H1 (cell line): Measurements from ENCODE around the gene ADK. TPM values are rescaled to one million over a fixed set of nuclear protein-coding genes. Genes with fewer than 3 reads are reported as not detected.

Experiments used
- CTCF ChIA-PET: fragments of 300-600 bp; sonication (Branson Sonifier 250); formaldehyde crosslinking; loops from one replicate; lab custom pipeline; 2021; ENCODE audit not compliant: partially characterized antibody; lab: Charles Lee
- POLR2A ChIA-PET: fragments of 300-600 bp; sonication (Branson Sonifier 250); formaldehyde crosslinking; loops from one replicate; lab custom pipeline; 2021; ENCODE audit warnings: inconsistent platforms; ENCODE audit not compliant: partially characterized antibody; lab: Charles Lee
- DNase-seq, 2 experiments: peaks; one replicate each; pipeline versions ENCODE4 v3.0.0 to v3.0.0-alpha.2; 2010 to 2022; ENCODE audit warnings: low spot score in 2 of 2, low read depth in 1 of 2, mixed read lengths in 1 of 2
- FAIRE-seq: peaks from 2 replicates; lab custom pipeline; 2011; peaks lifted over from hg19 to GRCh38; lab: Jason Lieb, UNC
- H2AFZ ChIP-seq: 2 replicates; pipeline ENCODE4 v1.8.1; 2012; ENCODE audit warnings: low read length, inconsistent platforms
- H2AK5ac ChIP-seq: 2 replicates; pipeline ENCODE4 v1.6.1; 2013; ENCODE audit warnings: low read depth, low read length
- H2BK120ac ChIP-seq: replicated peaks from 2 replicates; pipeline ENCODE3; 2013; ENCODE audit warnings: low read depth, low read length, inconsistent platforms
- H2BK12ac ChIP-seq: 2 replicates; pipeline ENCODE4 v1.6.1; 2013; ENCODE audit warnings: low read depth, low read length
- H2BK15ac ChIP-seq: 2 replicates; pipeline ENCODE4 v1.6.1; 2013; ENCODE audit warnings: low read length
- H2BK20ac ChIP-seq: 2 replicates; pipeline ENCODE4 v1.6.1; 2013; ENCODE audit warnings: low read length
- H2BK5ac ChIP-seq: 2 replicates; pipeline ENCODE4 v1.6.1; 2013; ENCODE audit warnings: low read depth, low read length
- H3K14ac ChIP-seq: 2 replicates; pipeline ENCODE4 v1.6.1; 2013; ENCODE audit warnings: inconsistent platforms; ENCODE audit not compliant: insufficient read length
- H3K18ac ChIP-seq: 2 replicates; pipeline ENCODE4 v1.6.1; 2013; ENCODE audit warnings: low read length; ENCODE audit errors: extremely low read depth
- H3K23ac ChIP-seq: 2 replicates; pipeline ENCODE4 v1.6.1; 2013; ENCODE audit warnings: inconsistent platforms; ENCODE audit not compliant: insufficient read length
- H3K23me2 ChIP-seq: 2 replicates; pipeline ENCODE4 v1.6.1; 2013; ENCODE audit warnings: low read depth, low read length
- H3K27ac ChIP-seq: 2 replicates; pipeline ENCODE4 v1.6.1; 2011; ENCODE audit warnings: low read depth, low read length, inconsistent platforms
- H3K27me3 ChIP-seq, 4 experiments: replicated peaks in 1 of 4; 1 replicate in 1 of 4; 2 replicates in 3 of 4; pipeline versions ENCODE4 v1.6.1 to v1.8.1; 2011 to 2013; ENCODE audit warnings: low read length in 3 of 4, mild to moderate bottlenecking in 3 of 4, inconsistent platforms in 2 of 4, mixed read lengths in 2 of 4, moderate library complexity in 1 of 4; ENCODE audit not compliant: control insufficient read depth in 3 of 4, insufficient read depth in 3 of 4; ENCODE audit errors: extremely low read depth in 1 of 4
- H3K36me3 ChIP-seq, 4 experiments: 2 replicates each; pipeline versions ENCODE4 v1.6.1 to v1.8.1; 2011 to 2013; ENCODE audit warnings: mild to moderate bottlenecking in 4 of 4, low read length in 3 of 4, moderate library complexity in 2 of 4, control low read depth in 1 of 4, inconsistent platforms in 1 of 4; ENCODE audit not compliant: insufficient read depth in 4 of 4, control insufficient read depth in 2 of 4
- H3K4ac ChIP-seq: replicated peaks from 2 replicates; pipeline ENCODE3; 2013; ENCODE audit warnings: low read length, low read depth, mixed read lengths, inconsistent platforms; ENCODE audit not compliant: insufficient read length
- H3K4me1 ChIP-seq, 4 experiments: replicated peaks in 1 of 4; 1 replicate in 1 of 4; 2 replicates in 3 of 4; pipeline versions ENCODE4 v1.6.1 to v1.8.1; 2011 to 2013; ENCODE audit warnings: low read length in 3 of 4, inconsistent platforms in 2 of 4, mixed read lengths in 1 of 4; ENCODE audit not compliant: insufficient read depth in 4 of 4, control insufficient read depth in 3 of 4
- H3K4me2 ChIP-seq, 2 experiments: 2 replicates each; pipeline versions ENCODE4 v1.6.1 to v1.8.1; 2011 to 2013; ENCODE audit warnings: low read depth in 2 of 2, low read length in 2 of 2, control low read depth in 1 of 2, inconsistent platforms in 1 of 2, mild to moderate bottlenecking in 1 of 2; ENCODE audit not compliant: insufficient read depth in 1 of 2
- H3K4me3 ChIP-seq, 4 experiments: fragments of 200-600, 300-600 bp in 1 of 4; sonication (generic), shearing (Covaris generic), sonication (Bioruptor Twin) in 1 of 4; 2 replicates each; pipeline versions ENCODE4 v1.5.1 to v1.8.1; 2011 to 2016; ENCODE audit warnings: low read length in 4 of 4, low read depth in 3 of 4, control low read depth in 2 of 4, inconsistent platforms in 2 of 4, mild to moderate bottlenecking in 2 of 4, mixed read lengths in 1 of 4, moderate library complexity in 1 of 4; ENCODE audit not compliant: insufficient read depth in 2 of 4; ENCODE audit errors: extremely low read depth in 1 of 4
- H3K56ac ChIP-seq: replicated peaks from 2 replicates; pipeline ENCODE3; 2013; ENCODE audit warnings: low read depth, mild to moderate bottlenecking, mixed read lengths, low read length, inconsistent platforms; ENCODE audit not compliant: insufficient read length
- H3K79me1 ChIP-seq: 2 replicates; pipeline ENCODE4 v1.6.1; 2013; ENCODE audit warnings: low read depth, low read length, control low read depth
- H3K79me2 ChIP-seq, 2 experiments: 2 replicates each; pipeline versions ENCODE4 v1.6.1 to v1.8.1; 2012 to 2013; ENCODE audit warnings: low read length in 2 of 2, mild to moderate bottlenecking in 2 of 2, inconsistent platforms in 1 of 2; ENCODE audit not compliant: insufficient read depth in 2 of 2, control insufficient read depth in 1 of 2
- H3K9ac ChIP-seq, 4 experiments: replicated peaks in 1 of 4; 1 replicate in 1 of 4; 2 replicates in 3 of 4; pipeline versions ENCODE4 v1.6.1 to v1.8.1; 2011 to 2013; ENCODE audit warnings: low read depth in 3 of 4, low read length in 3 of 4, control low read depth in 2 of 4, mild to moderate bottlenecking in 2 of 4, moderate library complexity in 2 of 4, inconsistent platforms in 1 of 4; ENCODE audit errors: extremely low read depth in 1 of 4
- H3K9me3 ChIP-seq, 2 experiments: 2 replicates each; pipeline versions ENCODE4 v1.6.1 to v1.8.1; 2012 to 2013; ENCODE audit warnings: mild to moderate bottlenecking in 2 of 2, moderate library complexity in 2 of 2, control low read depth in 1 of 2, inconsistent platforms in 1 of 2, low read depth in 1 of 2, low read length in 1 of 2, mixed read lengths in 1 of 2; ENCODE audit not compliant: insufficient read depth in 2 of 2
- H4K20me1 ChIP-seq, 2 experiments: replicated peaks in 1 of 2; 2 replicates each; pipeline versions ENCODE3 to v1.8.1; 2011 to 2013; ENCODE audit warnings: inconsistent platforms in 2 of 2, low read length in 2 of 2, mild to moderate bottlenecking in 1 of 2; ENCODE audit not compliant: insufficient read depth in 2 of 2, control insufficient read depth in 1 of 2
- H4K5ac ChIP-seq: 2 replicates; pipeline ENCODE4 v1.6.1; 2013; ENCODE audit warnings: low read length, low read depth, mixed read lengths, inconsistent platforms; ENCODE audit not compliant: insufficient read length
- H4K8ac ChIP-seq: 2 replicates; pipeline ENCODE4 v1.8.0; 2013; ENCODE audit warnings: mild to moderate bottlenecking, moderate library complexity, low read length, inconsistent platforms; ENCODE audit not compliant: insufficient read depth; ENCODE audit errors: extremely low read depth
- H4K91ac ChIP-seq: replicated peaks from 2 replicates; pipeline ENCODE3; 2013; ENCODE audit warnings: low read length, mixed read lengths, inconsistent platforms; ENCODE audit not compliant: insufficient read length
- ATF2 ChIP-seq: IDR thresholded peaks from 2 replicates; pipeline ENCODE4 v1.6.1; 2012; ENCODE audit warnings: low read length, inconsistent platforms
- BCL11A ChIP-seq, 2 experiments: IDR thresholded peaks; one replicate each; pipeline ENCODE4 v1.6.1; 2011; ENCODE audit warnings: low read depth in 2 of 2, low read length in 2 of 2, mild to moderate bottlenecking in 2 of 2
- CBX5 ChIP-seq: fragments of 300-800, 300-1000 bp; sonication (generic); IDR thresholded peaks from 2 replicates; pipeline ENCODE4 v1.7.1; 2016; ENCODE audit warnings: antibody characterized with exemption, low read length, low read depth
- CBX8 ChIP-seq: fragments of 300-800, 300-1000 bp; sonication (generic); IDR thresholded peaks from 2 replicates; pipeline ENCODE4 v1.7.1; 2016; ENCODE audit warnings: low read depth, low read length, borderline replicate concordance
- CHD2 ChIP-seq: IDR thresholded peaks from 2 replicates; pipeline ENCODE4 v1.6.1; 2012; ENCODE audit warnings: low read length, improper control_type of control experiment
- E2F6 ChIP-seq: IDR thresholded peaks from 2 replicates; pipeline ENCODE4 v1.6.1; 2012; ENCODE audit warnings: inconsistent platforms
- EGR1 ChIP-seq: IDR thresholded peaks from 2 replicates; pipeline ENCODE4 v1.6.1; 2011; ENCODE audit warnings: low read depth, low read length, borderline replicate concordance
- RAD21 ChIP-seq, 2 experiments: IDR thresholded peaks in 1 of 2; conservative IDR thresholded peaks in 1 of 2; 2 replicates each; pipeline ENCODE4 v1.6.1; 2011; ENCODE audit warnings: low read depth in 2 of 2, low read length in 2 of 2, improper control_type of control experiment in 1 of 2, inconsistent platforms in 1 of 2, mild to moderate bottlenecking in 1 of 2, moderate library complexity in 1 of 2
- TEAD4 ChIP-seq: IDR thresholded peaks from 2 replicates; pipeline ENCODE4 v1.6.1; 2012; ENCODE audit warnings: low read depth, low read length, inconsistent platforms, mixed read lengths
- WGBS, 2 experiments: shearing (Covaris generic) in 1 of 2; methylation state at CpG; one replicate each; pipeline versions ENCODE4 v1.1.6 to v1.1.7; 2013 to 2015; ENCODE audit warnings: low lambda C conversion rate in 2 of 2, mixed read lengths in 2 of 2, inconsistent platforms in 1 of 2, low coverage in 1 of 2, missing lambda C conversion rate in 1 of 2; ENCODE audit not compliant: insufficient replicate concordance in 2 of 2, insufficient coverage in 1 of 2, insufficient read length in 1 of 2; ENCODE audit errors: extremely low coverage in 1 of 2, missing lambda C conversion rate in 1 of 2; 5-methylcytosine and 5-hydroxymethylcytosine counted together
- polyA plus RNA-seq, 7 experiments: library from polyadenylated mRNA; depleted of rRNA in 3 of 7; stranded (reverse) in 5 of 7; unstranded in 2 of 7; fragments of >200 nt in 5 of 7; fragments of 200-250 nt in 2 of 7; gene quantifications; 1 replicate in 5 of 7; 2 replicates in 1 of 7; 4 replicates in 1 of 7; pipeline versions ENCODE4 v1.2.1 to v1.2.3, GENCODE V29; 2011 to 2013; ENCODE audit warnings: missing spikeins in 2 of 7, mixed read lengths in 2 of 7
- total RNA-seq: library from RNA; stranded (reverse); fragmentation: NEBNext Ultra II Directional; extraction: Animal tissue kit (Norgen Biotek cat#: 25700); gene quantifications from 2 replicates; pipeline ENCODE4 v1.2.1, GENCODE V29; 2021

ADK gene
- total and polyA plus RNA-seq, 2 of the 8 experiments (the other 6 are each of a cell fraction or from before 2014, with no cell fraction given): 12.3 to 42.4 TPM

- CTCF ChIA-PET: interaction anchor here (0.6 to 1.1 kb wide), 4 partner anchors 69 to 312 kb away, joined by 3 to 4 read pairs (median 3); no protein-coding TSS in a partner anchor
- H3K36me3 ChIP-seq: no peaks in the 10 kb centered on the region
- H3K18ac ChIP-seq: no peak overlapping the region
- WGBS, 2 experiments: 93% methylated on average over 10 of the region's 10 CpGs; no CpG with 5 or more reads in 1 of the 2 experiments
- no peak overlapping the region for H3K4me2 ChIP-seq
- no peak overlapping the region for H2BK15ac ChIP-seq
- no peak overlapping the region for H3K9ac ChIP-seq
- H3K4me3 ChIP-seq: no peak overlapping the region
- H3K4me1 ChIP-seq: peaks cover 0 to 9% (median 6%) of the 10 kb centered on the region in 4 experiments; a peak in 4 of 7 replicates
- no peaks in the 10 kb centered on the region for H3K9me3 ChIP-seq
- no peak overlapping the region for H3K14ac ChIP-seq
- H3K79me1 ChIP-seq: no peaks in the 10 kb centered on the region; the same call in 1 of the 2 replicates
- no peaks in the 10 kb centered on the region for H3K27me3 ChIP-seq
- no peak overlapping the region for H2BK12ac ChIP-seq
- no peak overlapping the region for H2AK5ac ChIP-seq
- H3K79me2 ChIP-seq: no peaks in the 10 kb centered on the region
- no peak for DNase-seq
- no peak overlapping the region for H4K8ac ChIP-seq
- no peak for FAIRE-seq
- no peak overlapping the region for H3K23ac ChIP-seq
- H2AFZ ChIP-seq: no peak overlapping the region
- no peak overlapping the region for H2BK20ac ChIP-seq
- no peaks in the 10 kb centered on the region for H3K23me2 ChIP-seq
- no peaks in the 10 kb centered on the region for H4K20me1 ChIP-seq
- no peak overlapping the region for H3K56ac ChIP-seq
- H4K91ac ChIP-seq: no peak overlapping the region
- no peak overlapping the region for H4K5ac ChIP-seq
- no peak overlapping the region for H2BK5ac ChIP-seq
- H2BK120ac ChIP-seq: no peak overlapping the region
- H3K4ac ChIP-seq: no peak overlapping the region
- H3K27ac ChIP-seq: no peak overlapping the region
- POLR2A ChIA-PET: no interaction called here
- TF ChIP-seq EGR1 (no peak), TEAD4 (no peak), RAD21 (IDR thresholded peaks at IDR 0.05 in 1 of 2, conservative IDR thresholded peaks at IDR 0.05 in 1 of 2; ENCODE audit: low read depth in 2 of 2, low read length in 2 of 2) (no peak), CBX8 (no peak), CHD2 (no peak), CBX5 (no peak), E2F6 (no peak), ATF2 (no peak), BCL11A (IDR thresholded peaks at IDR 0.05; ENCODE audit: low read depth in 2 of 2, low read length in 2 of 2) (no peak)
Measured at GRCh38 chr10:74755273-74755672, 604.3 kb downstream of the ADK start.
